CD4-positive, alpha-beta T cell treated with Interleukin-10 for 1 hour (primary cell): Measurements from ENCODE around the gene WIPF1.
A peak's percentile ranks its signal among the peaks of the same experiment; 100 is the strongest.

ENCODE experiments used
- DNase-seq: peaks from one replicate; pipeline ENCODE4 v3.0.0-alpha.2; 2020

The WIPF1 gene

DNA sequence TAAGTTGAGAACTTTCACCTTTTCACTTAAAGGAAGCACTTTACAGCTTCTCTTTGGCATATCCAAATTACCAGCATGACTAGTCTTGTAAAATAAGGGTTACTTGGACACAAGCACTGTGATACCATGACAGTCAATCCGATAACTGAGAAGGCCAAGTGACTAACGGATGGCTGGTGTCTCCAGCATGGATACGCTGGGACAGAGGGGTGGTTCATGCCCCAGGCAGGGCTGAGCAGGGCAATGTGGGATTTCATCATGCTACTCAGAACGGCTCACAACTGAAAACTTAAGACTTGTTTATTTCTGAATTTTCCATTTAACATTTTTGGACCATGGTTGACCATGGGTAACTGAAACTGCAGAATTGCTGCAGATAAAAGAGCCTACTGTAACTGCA lies 67.7 kb downstream of the WIPF1 start:
- no peak for DNase-seq

DNA sequence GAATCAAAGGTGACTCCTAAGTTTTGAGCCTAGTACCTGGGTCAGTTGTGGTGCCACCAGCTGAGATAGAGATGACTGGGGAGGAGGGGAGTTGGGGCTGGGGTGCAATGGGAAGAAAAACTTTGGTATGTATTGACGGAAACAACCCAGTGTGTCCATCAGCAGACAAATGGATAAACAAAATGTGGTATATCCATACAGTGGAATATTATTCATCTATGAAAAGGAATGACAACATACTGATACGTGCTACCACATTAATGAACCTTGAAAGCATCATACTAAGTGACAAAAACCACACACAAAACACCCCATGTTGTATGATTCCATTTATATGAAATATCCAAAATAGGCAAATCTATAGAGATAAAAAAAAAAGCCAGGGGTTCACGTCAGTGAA lies 69.6 kb downstream of the WIPF1 start:
- no peak for DNase-seq

DNA sequence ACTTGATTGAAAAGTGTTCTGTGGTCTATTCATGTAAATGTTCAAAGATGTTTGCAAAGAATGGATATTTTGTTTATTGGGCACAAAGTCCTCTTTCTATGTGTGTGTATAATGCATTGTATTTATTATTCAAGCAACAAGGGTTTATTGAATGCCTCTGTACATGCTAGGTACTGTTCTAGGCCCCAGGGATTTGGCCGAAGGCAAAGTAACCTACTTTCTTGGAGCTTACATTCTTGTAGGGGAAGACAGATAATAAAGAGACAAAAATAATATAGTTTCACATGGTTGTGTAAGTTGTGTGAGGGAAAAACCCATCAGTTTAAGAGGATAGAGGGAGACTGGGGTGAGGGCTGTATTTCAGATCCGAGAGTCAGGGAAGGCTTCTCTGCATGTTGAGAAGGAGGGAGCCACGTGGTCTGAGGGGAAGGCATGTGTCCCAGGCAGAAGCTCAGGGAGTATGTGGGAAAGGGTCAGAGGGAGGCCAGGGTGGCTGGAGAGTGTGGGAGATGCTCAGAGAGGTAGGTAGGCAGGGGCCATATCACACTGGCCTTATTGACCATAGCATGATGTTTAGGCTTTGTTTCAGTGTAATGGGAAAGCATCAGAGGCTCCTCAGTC lies 70.4 kb downstream of the WIPF1 start:
- DNase-seq, result no peak

- no peak for DNase-seq
Observed at GRCh38 chr2:174524527-174524926, 73.1 kb downstream of the WIPF1 start.

GRCh38 chr2:174522553-174522952 lies 75.1 kb downstream of the WIPF1 start:
- DNase-seq, result peak; percentile 14

- DNase-seq, result no peak
Observed at GRCh38 chr2:174518395-174518794, 79.2 kb downstream of the WIPF1 start.

DNA sequence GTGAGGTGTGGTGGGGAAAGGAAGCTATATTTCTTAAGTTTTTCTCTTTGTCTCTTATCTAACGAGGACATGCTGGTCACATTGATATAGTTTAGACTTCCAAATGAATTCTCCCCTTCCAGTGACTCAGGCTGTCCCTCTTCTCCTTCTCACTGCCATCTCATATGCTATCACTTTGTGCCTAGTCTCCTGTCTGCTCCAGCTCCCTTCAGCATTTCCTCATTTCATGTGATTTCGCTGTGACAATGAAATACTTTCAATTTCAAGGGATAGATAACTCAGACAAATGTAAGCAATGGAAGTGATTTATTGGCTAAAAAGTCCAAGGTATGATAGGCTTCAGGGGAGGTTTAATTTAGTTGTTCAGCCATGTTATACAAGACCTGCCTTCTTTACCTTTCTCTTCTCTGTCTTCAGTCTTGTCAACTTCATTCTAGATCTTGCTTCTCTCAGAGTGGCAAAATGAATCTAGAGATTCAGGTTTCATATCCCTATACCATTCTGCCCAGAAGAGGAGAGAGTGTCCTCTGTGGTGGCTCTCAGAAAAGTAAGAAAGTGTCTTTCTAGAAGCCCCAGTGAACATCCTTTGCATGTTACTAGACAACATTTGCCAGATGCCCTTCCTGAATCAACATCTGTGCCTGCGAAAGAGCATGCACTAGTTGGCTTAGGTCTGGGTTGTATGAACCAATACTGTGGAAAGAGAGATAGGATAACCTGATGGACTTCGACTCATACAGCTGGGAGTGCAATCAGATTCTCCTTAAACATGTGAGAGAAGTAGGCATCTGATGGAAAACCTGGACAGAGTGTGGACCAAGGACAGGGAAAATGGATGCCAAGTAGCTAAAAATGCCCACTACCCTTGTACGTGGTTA lies 80.9 kb downstream of the WIPF1 start:
- DNase-seq, result no peak

GRCh38 chr2:174512345-174512744 lies 85.3 kb downstream of the WIPF1 start:
- DNase-seq, result no peak

DNA sequence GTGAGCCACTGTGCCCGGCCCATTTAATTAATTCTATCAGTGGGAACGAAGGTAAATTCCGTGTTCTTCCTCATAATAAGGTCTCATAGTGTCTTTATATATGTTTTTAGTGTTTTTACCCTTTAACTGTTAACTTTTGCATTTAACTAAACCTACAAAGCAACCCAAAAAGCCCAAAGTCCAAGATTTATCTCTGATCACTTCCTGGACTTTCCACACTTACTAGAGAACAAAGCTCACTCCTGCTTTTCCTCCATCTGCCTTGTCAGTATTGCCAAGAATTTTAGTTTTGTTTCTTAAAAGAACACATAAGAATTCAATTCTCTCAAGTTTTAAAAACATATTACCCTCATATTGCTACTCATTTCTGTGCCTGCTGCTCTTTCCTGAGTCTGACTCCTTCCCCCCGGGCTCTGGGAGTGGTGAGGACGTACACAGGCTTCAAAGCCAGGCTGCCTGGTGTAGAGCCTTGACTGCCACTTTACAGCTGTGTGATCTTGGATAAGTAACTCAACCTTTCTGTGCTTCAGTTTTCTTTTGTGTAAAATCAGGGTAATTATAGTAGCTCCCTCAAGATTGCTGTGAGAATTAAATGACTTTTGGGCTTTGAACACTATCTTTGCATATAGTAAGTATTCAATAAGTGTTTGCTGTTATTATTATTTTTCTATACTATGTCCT lies 85.9 kb downstream of the WIPF1 start:
- DNase-seq, result no peak

DNA sequence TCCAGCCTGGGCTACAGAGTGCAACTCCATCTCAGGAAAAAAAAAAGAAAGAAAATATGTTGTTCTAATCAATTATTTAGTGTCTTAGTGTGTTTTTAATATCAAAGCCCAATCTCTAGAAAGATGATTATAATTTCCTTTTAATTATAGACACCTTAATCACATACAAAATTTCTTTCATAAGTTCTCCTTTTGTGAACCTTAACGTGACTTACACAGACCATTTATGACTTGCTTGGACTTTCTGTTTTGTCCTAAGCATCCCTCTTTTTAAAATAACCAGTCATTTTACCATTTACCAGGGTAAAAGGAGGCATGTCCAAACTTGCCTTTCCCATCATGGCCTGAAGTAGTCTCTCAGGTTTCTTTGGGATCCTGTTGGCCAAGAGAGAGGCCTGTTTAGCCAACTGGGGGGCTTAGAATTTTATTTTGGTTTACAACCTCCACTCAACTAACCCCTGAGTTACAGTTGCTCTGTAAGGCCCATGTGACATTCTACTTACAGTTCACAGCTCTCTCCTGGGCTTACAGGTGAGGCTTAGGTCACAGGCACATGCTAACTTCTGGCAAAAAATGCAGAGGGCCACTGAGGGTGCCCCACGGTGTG lies 86.9 kb downstream of the WIPF1 start:
- no peak for DNase-seq
